CD14-positive monocyte (primary cell): ENCODE data around the gene RASGRP2. TPM values are rescaled to one million over a fixed set of nuclear protein-coding genes. Genes with fewer than 3 reads are reported as not detected.

Source experiments
- DNase-seq, 3 donors: peaks; one replicate each; pipeline ENCODE4 v3.0.0-alpha.2; 2011 to 2022
- H2AFZ ChIP-seq: 2 replicates; pipeline ENCODE4 v1.6.0; 2012; ENCODE audit warnings: mild to moderate bottlenecking, low read depth, low read length, inconsistent platforms; ENCODE audit not compliant: insufficient read depth, poor library complexity, severe bottlenecking
- H3K27ac ChIP-seq, 2 donors: 1 replicate in 1 of 2; 2 replicates in 1 of 2; pipeline ENCODE4 v1.5.1; 2012 to 2013; ENCODE audit warnings: low read length in 2 of 2, control low read depth in 1 of 2, inconsistent platforms in 1 of 2, low read depth in 1 of 2, mild to moderate bottlenecking in 1 of 2
- H3K27me3 ChIP-seq, 2 donors: one replicate each; pipeline versions ENCODE4 v1.6.0 to v1.6.1; 2011 to 2013; ENCODE audit warnings: low read length in 2 of 2; ENCODE audit not compliant: control insufficient read depth in 2 of 2, insufficient read depth in 2 of 2
- H3K36me3 ChIP-seq, 2 donors: replicated peaks in 1 of 2; 1 replicate in 1 of 2; 2 replicates in 1 of 2; pipeline versions ENCODE4 v1.5.1 to v1.6.1; 2012 to 2013; ENCODE audit warnings: low read length in 2 of 2, control low read depth in 1 of 2, inconsistent platforms in 1 of 2, mild to moderate bottlenecking in 1 of 2; ENCODE audit not compliant: insufficient read depth in 2 of 2, control insufficient read depth in 1 of 2
- H3K4me1 ChIP-seq, 2 donors: 1 replicate in 1 of 2; 2 replicates in 1 of 2; pipeline versions ENCODE4 v1.5.1 to v1.6.1; 2012 to 2013; ENCODE audit warnings: low read length in 2 of 2, control low read depth in 1 of 2, inconsistent platforms in 1 of 2, mild to moderate bottlenecking in 1 of 2, moderate library complexity in 1 of 2; ENCODE audit not compliant: insufficient read depth in 2 of 2, control insufficient read depth in 1 of 2
- H3K4me2 ChIP-seq: replicated peaks from 2 replicates; pipeline ENCODE3; 2012; ENCODE audit warnings: low read length, moderate library complexity, mild to moderate bottlenecking; ENCODE audit not compliant: poor library complexity, severe bottlenecking; ENCODE audit errors: extremely low read depth
- H3K4me3 ChIP-seq, 3 experiments: fragments of 200-600 bp in 1 of 3; sonication (generic) in 1 of 3; replicated peaks in 1 of 3; 1 replicate in 2 of 3; 2 replicates in 1 of 3; pipeline ENCODE4 v1.5.1; 2011 to 2013; ENCODE audit warnings: low read length in 3 of 3, mild to moderate bottlenecking in 3 of 3, control low read depth in 2 of 3, low read depth in 2 of 3, inconsistent platforms in 1 of 3, moderate library complexity in 1 of 3
- H3K79me2 ChIP-seq: 2 replicates; pipeline ENCODE4 v1.6.0; 2012; ENCODE audit warnings: mild to moderate bottlenecking, control low read depth, inconsistent platforms, low read length, moderate library complexity; ENCODE audit not compliant: insufficient read depth
- H3K9ac ChIP-seq: 2 replicates; pipeline ENCODE4 v1.6.0; 2017; ENCODE audit warnings: low read length, mild to moderate bottlenecking; ENCODE audit not compliant: insufficient read depth, poor library complexity, severe bottlenecking
- H3K9me3 ChIP-seq, 2 donors: replicated peaks in 1 of 2; 1 replicate in 1 of 2; 2 replicates in 1 of 2; pipeline versions ENCODE4 v1.5.1 to v1.6.1; 2012 to 2013; ENCODE audit warnings: low read length in 2 of 2, control low read depth in 1 of 2; ENCODE audit not compliant: control insufficient read depth in 1 of 2, insufficient read depth in 1 of 2
- H4K20me1 ChIP-seq: 2 replicates; pipeline ENCODE4 v1.6.0; 2012; ENCODE audit warnings: mild to moderate bottlenecking, low read length, control low read depth, moderate library complexity; ENCODE audit not compliant: insufficient read depth
- H3K27ac Mint-ChIP-seq, 7 donors: one replicate each; pipeline ENCODE4 v1.8.0; 2020; ENCODE audit warnings: mild to moderate bottlenecking in 7 of 7, mixed read lengths in 7 of 7, moderate library complexity in 6 of 7, inconsistent platforms in 2 of 7
- H3K27me3 Mint-ChIP-seq, 3 donors: one replicate each; pipeline ENCODE4 v1.8.0; 2021 to 2022; ENCODE audit warnings: low read depth in 3 of 3, mild to moderate bottlenecking in 3 of 3, mixed read lengths in 3 of 3, moderate library complexity in 3 of 3, inconsistent platforms in 1 of 3
- H3K36me3 Mint-ChIP-seq, 2 donors: one replicate each; pipeline ENCODE4 v1.8.0; 2020; ENCODE audit warnings: mixed read lengths in 2 of 2, inconsistent platforms in 1 of 2, mild to moderate bottlenecking in 1 of 2
- H3K4me1 Mint-ChIP-seq: one replicate; pipeline ENCODE4 v1.8.0; 2020; ENCODE audit warnings: mild to moderate bottlenecking, mixed read lengths
- H3K4me3 Mint-ChIP-seq, 2 donors: one replicate each; pipeline ENCODE4 v1.8.0; 2020; ENCODE audit warnings: mild to moderate bottlenecking in 2 of 2, mixed read lengths in 2 of 2, moderate library complexity in 1 of 2
- H3K9me3 Mint-ChIP-seq, 7 donors: one replicate each; pipeline ENCODE4 v1.8.0; 2020 to 2022; ENCODE audit warnings: mixed read lengths in 7 of 7, mild to moderate bottlenecking in 6 of 7, moderate library complexity in 6 of 7, inconsistent platforms in 2 of 7
- WGBS: methylation state at CpG from one replicate; pipeline ENCODE4 v1.1.5; 2013; ENCODE audit warnings: missing lambda C conversion rate; ENCODE audit not compliant: insufficient coverage; 5-methylcytosine and 5-hydroxymethylcytosine counted together
- intact Hi-C, 2 donors: fragments of 100-400 bp; cut with micrococcal nuclease; formaldehyde crosslinking; loops; one replicate each; pipeline versions ENCODE4 v1.15.0 to v1.15.1; 2023
- polyA plus RNA-seq, 3 donors: library from polyadenylated mRNA; depleted of rRNA in 1 of 3; unstranded in 2 of 3; stranded (reverse) in 1 of 3; fragments of 300-500 nt in 2 of 3; fragments of >200 nt in 1 of 3; fragmentation: Illumina TruSeq in 2 of 3; gene quantifications; 1 replicate in 2 of 3; 2 replicates in 1 of 3; pipeline ENCODE4 v1.2.3, GENCODE V29; 2012 to 2021
- TF ChIP-seq, protein P1 (sequence below): fragments of 200-600 bp; IDR thresholded peaks from one replicate; pipeline ENCODE4 v1.8.0; 2022; ENCODE audit warnings: antibody characterized with exemption, mild to moderate bottlenecking

The RASGRP2 gene
- polyA plus RNA-seq, 3 donors: 67.6 to 242 (median 68.8) TPM

DNA sequence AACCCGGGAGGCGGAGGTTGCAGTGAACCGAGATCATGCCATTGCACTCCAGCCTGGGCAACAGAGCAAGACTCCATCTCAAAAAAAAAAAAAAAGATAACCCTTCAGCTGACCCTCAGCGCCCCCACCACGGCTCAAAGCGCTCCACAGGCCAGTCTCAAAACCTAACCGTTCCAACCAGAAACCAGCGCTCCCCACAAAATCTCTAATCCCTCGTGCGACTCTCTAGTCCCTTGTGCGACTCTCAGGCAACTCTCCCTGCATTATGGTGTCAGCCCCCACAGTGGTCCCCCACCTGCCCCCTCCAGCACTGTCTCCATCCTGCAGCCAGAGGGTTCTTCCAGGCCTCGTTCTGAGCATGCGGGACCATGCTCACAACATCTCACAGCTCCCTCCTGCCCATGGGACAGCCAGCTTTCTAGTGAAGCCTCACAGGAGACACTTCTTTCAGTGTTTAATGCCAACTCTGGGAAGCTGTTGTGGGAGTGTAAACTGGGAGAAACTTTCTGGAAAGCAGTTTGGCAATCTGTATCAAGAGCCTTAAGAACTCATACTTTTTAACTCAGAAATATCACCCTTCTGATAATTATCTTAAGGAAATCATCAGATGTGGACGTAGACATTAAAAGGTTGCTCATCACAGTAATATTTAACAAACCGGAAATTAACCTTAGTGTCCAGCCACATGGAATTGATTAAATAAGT lies 4.2 kb upstream of the RASGRP2 start:
- H3K4me3 ChIP-seq: no peak overlapping the region
- H3K9ac ChIP-seq: no peak overlapping the region
- no peak overlapping the region for H3K4me2 ChIP-seq
- H3K27ac Mint-ChIP-seq: peak overlapping the region in 1 of 7 donors; percentile 21
- H3K4me3 Mint-ChIP-seq: no peak overlapping the region
- peaks cover 8 to 21% of the 10 kb centered on the region in 2 donors for H3K36me3 Mint-ChIP-seq
- H3K27ac ChIP-seq: no peak overlapping the region
- intact Hi-C loops: no loop called here
- no peak overlapping the region for H2AFZ ChIP-seq
- TF ChIP-seq, protein P1, sequence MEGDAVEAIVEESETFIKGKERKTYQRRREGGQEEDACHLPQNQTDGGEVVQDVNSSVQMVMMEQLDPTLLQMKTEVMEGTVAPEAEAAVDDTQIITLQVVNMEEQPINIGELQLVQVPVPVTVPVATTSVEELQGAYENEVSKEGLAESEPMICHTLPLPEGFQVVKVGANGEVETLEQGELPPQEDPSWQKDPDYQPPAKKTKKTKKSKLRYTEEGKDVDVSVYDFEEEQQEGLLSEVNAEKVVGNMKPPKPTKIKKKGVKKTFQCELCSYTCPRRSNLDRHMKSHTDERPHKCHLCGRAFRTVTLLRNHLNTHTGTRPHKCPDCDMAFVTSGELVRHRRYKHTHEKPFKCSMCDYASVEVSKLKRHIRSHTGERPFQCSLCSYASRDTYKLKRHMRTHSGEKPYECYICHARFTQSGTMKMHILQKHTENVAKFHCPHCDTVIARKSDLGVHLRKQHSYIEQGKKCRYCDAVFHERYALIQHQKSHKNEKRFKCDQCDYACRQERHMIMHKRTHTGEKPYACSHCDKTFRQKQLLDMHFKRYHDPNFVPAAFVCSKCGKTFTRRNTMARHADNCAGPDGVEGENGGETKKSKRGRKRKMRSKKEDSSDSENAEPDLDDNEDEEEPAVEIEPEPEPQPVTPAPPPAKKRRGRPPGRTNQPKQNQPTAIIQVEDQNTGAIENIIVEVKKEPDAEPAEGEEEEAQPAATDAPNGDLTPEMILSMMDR: no peak
- H4K20me1 ChIP-seq: peaks cover 3% of the 10 kb centered on the region
- H3K9me3 Mint-ChIP-seq: no peaks in the 10 kb centered on the region
- peaks cover 4% of the 10 kb centered on the region for H3K79me2 ChIP-seq
- no peaks in the 10 kb centered on the region for H3K27me3 ChIP-seq
- no peaks in the 10 kb centered on the region for H3K36me3 ChIP-seq
- no peaks in the 10 kb centered on the region for H3K9me3 ChIP-seq
- DNase-seq: no peak
- peaks cover 15% of the 10 kb centered on the region for H3K4me1 Mint-ChIP-seq
- H3K27me3 Mint-ChIP-seq: peaks cover 0 to 4% (median 2%) of the 10 kb centered on the region in 3 donors
- peaks cover 19 to 28% of the 10 kb centered on the region in 2 donors for H3K4me1 ChIP-seq
- WGBS: 92% methylated on average over 8 of the region's 15 CpGs

DNA sequence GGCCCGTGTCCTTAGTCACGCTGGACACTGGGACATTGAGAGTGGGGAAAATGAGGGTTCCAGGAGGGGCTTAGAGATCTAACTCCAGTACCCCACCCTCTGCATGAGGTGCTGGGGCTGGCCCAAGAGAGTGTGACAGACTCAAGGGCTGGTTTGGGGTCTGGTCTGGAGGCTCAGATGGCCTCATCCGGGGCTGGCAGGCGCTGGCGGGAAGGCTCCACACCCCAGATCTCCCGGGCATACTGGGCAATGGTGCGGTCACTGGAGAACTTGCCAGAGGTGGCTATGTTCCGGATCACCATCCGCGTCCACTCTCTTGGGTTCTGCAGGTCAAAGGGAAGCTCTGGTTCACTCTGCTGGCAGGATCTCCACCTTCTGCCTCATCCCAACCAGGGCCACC lies 2.5 kb upstream of the RASGRP2 start:
- peaks cover 22% of the 10 kb centered on the region for H3K4me1 Mint-ChIP-seq
- H3K4me3 ChIP-seq: peak overlapping the region in 1 of 3 experiments; percentile 95
- intact Hi-C loops: no loop called here

More for the DNA sequence above, 2.5 kb upstream of the RASGRP2 start:
- Mint-ChIP-seq H3K27me3 (peaks cover 0 to 4% (median 0%) of the 10 kb centered on the region in 3 donors), H3K9me3 (no peaks in the 10 kb centered on the region), H3K36me3 (peaks cover under 1 to 10% of the 10 kb centered on the region in 2 donors), H3K27ac (peak overlapping the region; percentile 46 to 98 (median 85)), H3K4me3 (peak overlapping the region in 1 of 2 donors; percentile 41)
- Histone ChIP-seq H3K9me3 (no peaks in the 10 kb centered on the region), H3K4me2 (peak overlapping the region; percentile 99), H4K20me1 (peaks cover 17% of the 10 kb centered on the region), H3K27me3 (no peaks in the 10 kb centered on the region), H3K36me3 (no peaks in the 10 kb centered on the region), H3K9ac (no peak overlapping the region), H3K79me2 (peaks cover 21% of the 10 kb centered on the region), H3K4me1 (peaks cover 26 to 38% of the 10 kb centered on the region in 2 donors), H3K27ac (peak overlapping the region; percentile 86 to 88), H2AFZ (no peak overlapping the region)
- WGBS: 58% methylated on average over 6 of the region's 10 CpGs
- no peak for DNase-seq
- TF ChIP-seq, protein P1: no peak
